Esophagus (tissue), 2 donors: ENCODE results near the gene ZDHHC3. TPM values are rescaled to one million over a fixed set of nuclear protein-coding genes. Genes with fewer than 3 reads are reported as not detected.

Source experiments
- H3K27ac ChIP-seq, 2 donors: one replicate each; pipeline ENCODE4 v1.5.1; 2013; ENCODE audit warnings: low read depth in 2 of 2, mild to moderate bottlenecking in 2 of 2, inconsistent platforms in 1 of 2, low read length in 1 of 2, moderate library complexity in 1 of 2
- H3K27me3 ChIP-seq, 2 donors: one replicate each; pipeline ENCODE4 v1.6.1; 2013; ENCODE audit warnings: low read length in 2 of 2, control low read depth in 1 of 2, mild to moderate bottlenecking in 1 of 2; ENCODE audit not compliant: insufficient read depth in 2 of 2, control insufficient read depth in 1 of 2
- H3K36me3 ChIP-seq, 2 donors: one replicate each; pipeline ENCODE4 v1.6.1; 2013; ENCODE audit warnings: low read length in 1 of 2; ENCODE audit not compliant: control insufficient read depth in 2 of 2, insufficient read depth in 2 of 2
- H3K4me1 ChIP-seq, 2 donors: one replicate each; pipeline ENCODE4 v1.6.1; 2013; ENCODE audit warnings: low read length in 1 of 2; ENCODE audit not compliant: control insufficient read depth in 2 of 2, insufficient read depth in 2 of 2
- H3K4me3 ChIP-seq, 2 donors: one replicate each; pipeline ENCODE4 v1.5.1; 2013; ENCODE audit warnings: low read length in 2 of 2, mild to moderate bottlenecking in 2 of 2, low read depth in 1 of 2, moderate library complexity in 1 of 2
- H3K9me3 ChIP-seq, 2 donors: one replicate each; pipeline ENCODE4 v1.6.1; 2013; ENCODE audit warnings: mild to moderate bottlenecking in 2 of 2, low read depth in 1 of 2, low read length in 1 of 2, moderate library complexity in 1 of 2; ENCODE audit not compliant: control insufficient read depth in 2 of 2, insufficient read depth in 1 of 2
- WGBS, 2 donors: extraction: QIAGEN DNeasy Blood & Tissue Kit; methylation state at CpG; one replicate each; pipeline ENCODE4 v1.1.7; 2013; 5-methylcytosine and 5-hydroxymethylcytosine counted together
- polyA plus RNA-seq, 2 donors: library from polyadenylated mRNA; stranded (reverse); fragments of 200-250 nt; gene quantifications; one replicate each; pipeline ENCODE4 v1.2.3, GENCODE V29; 2013
- donor health status: healthy with polysubstance abuse.
- donor health status: Bipolar disorder and iron deficiency.

The ZDHHC3 gene
- polyA plus RNA-seq, 2 donors, result 26.0 to 50.1 TPM

DNA sequence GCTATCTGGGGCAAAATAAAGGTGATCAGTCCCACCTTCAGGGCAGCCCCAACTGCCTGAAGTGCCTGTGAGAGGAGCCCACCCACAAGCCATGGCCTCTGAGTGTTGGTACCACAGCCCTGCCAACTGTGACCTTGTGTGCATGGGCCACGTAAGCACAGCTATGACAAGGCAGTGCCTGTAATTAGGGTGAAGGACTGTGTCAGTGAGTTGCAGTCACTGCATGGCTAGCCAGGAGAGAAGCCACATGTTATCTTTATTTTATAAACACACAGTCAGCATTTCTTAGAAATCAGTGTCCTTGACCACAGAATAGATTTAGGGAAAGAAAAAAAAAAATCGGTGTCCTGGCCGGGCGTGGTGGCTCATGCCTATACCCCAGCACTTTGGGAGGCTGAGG is 24.8 kb upstream of the ZDHHC3 start:
- H3K27ac ChIP-seq, result no peak overlapping the region
- H3K27me3 ChIP-seq, result no peaks in the 10 kb centered on the region
- H3K4me3 ChIP-seq, result no peak overlapping the region
- H3K4me1 ChIP-seq, result no peaks in the 10 kb centered on the region
- no peaks in the 10 kb centered on the region for H3K9me3 ChIP-seq
- H3K36me3 ChIP-seq, result peaks cover 6 to 15% of the 10 kb centered on the region in 2 donors
- 92 to 97% methylated on average over 4 of the region's 4 CpGs for WGBS, 2 donors

DNA sequence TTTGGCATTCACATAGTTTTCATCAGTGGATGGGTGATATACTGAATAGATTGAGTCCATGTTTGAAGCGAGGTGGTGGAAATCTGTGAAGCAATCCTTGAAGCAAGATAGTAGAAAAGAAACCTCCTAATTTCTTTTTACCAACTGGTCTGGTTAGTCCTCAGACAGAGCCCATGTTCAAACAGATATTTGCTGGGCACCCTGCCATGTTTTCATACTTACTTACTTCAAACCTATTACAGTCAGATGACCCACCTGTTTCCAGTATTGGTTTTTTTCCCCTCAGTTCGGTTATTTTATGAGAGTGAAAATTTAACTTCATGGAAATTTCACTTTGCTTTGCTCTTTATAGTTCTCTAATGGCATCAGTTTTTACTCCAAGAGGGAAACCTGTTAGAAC is 23.8 kb upstream of the ZDHHC3 start:
- Histone ChIP-seq H3K9me3 (no peaks in the 10 kb centered on the region), H3K27me3 (no peaks in the 10 kb centered on the region), H3K4me1 (no peaks in the 10 kb centered on the region), H3K36me3 (peaks cover 6 to 15% of the 10 kb centered on the region in 2 donors), H3K4me3 (no peak overlapping the region), H3K27ac (no peak overlapping the region)
- WGBS, 2 donors, result 39 to 51% methylated on average over 2 of the region's 2 CpGs

DNA sequence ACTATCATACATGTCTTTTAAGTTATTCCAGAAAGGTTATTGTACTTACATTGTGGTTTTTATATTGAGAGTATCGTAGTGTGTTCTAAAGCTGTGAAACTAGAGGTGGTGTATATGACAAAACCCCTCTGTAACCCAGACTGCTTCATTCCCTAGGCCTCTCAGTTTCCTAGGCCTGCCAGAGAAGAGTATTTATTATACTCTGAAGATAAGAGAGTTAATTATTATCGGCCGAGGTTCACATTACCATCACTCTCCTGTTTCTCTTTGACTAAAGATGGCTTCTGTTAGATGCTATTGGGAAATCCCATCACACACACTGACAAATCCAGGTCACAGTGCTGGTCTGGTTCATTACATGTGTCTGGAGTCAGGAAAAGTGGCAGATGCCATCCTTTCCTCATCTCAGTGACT is 20.6 kb upstream of the ZDHHC3 start:
- Histone ChIP-seq H3K4me1 (peaks cover 6 to 12% of the 10 kb centered on the region in 2 donors), H3K36me3 (peaks cover 6 to 8% of the 10 kb centered on the region in 2 donors), H3K27ac (no peak overlapping the region), H3K4me3 (no peak overlapping the region), H3K9me3 (no peaks in the 10 kb centered on the region), H3K27me3 (no peaks in the 10 kb centered on the region)
- 52 to 88% methylated on average over 3 of the region's 3 CpGs for WGBS, 2 donors

DNA sequence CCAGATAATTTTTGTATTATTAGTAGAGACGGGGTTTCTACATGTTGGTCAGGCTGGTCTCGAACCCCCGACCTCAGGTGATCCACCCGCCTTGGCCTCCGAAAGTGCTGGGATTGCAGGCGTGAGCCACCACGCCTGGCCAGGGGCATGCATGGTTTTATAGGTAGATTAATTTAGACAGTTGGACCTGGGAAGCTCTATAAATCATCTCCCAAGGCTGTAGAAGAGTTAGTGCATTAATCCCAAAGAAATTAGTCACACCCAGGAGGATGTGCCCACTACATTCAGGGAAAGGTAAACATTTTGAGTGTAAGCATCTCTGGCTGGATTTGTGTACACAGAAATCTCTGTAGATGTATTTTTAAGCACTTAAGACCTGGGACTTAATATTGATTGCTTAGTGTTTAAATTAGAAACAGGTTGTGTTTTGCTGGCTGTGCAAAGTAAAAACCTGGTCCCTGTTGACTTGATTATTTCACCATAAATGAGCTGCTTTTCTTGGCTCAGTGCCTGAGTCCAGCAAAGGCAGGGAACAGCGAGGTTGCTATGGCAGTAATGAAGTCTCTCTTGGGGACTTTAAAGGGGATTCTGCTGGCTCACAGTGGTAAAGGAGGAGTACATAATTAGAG is 19.3 kb upstream of the ZDHHC3 start:
- no peak overlapping the region for H3K27ac ChIP-seq
- peaks cover 8 to 13% of the 10 kb centered on the region in 2 donors for H3K36me3 ChIP-seq
- 61 to 62% methylated on average over 8 of the region's 8 CpGs for WGBS, 2 donors
- H3K27me3 ChIP-seq, result no peaks in the 10 kb centered on the region
- H3K9me3 ChIP-seq, result no peaks in the 10 kb centered on the region
- peaks cover 6 to 12% of the 10 kb centered on the region in 2 donors for H3K4me1 ChIP-seq
- H3K4me3 ChIP-seq, result no peak overlapping the region

DNA sequence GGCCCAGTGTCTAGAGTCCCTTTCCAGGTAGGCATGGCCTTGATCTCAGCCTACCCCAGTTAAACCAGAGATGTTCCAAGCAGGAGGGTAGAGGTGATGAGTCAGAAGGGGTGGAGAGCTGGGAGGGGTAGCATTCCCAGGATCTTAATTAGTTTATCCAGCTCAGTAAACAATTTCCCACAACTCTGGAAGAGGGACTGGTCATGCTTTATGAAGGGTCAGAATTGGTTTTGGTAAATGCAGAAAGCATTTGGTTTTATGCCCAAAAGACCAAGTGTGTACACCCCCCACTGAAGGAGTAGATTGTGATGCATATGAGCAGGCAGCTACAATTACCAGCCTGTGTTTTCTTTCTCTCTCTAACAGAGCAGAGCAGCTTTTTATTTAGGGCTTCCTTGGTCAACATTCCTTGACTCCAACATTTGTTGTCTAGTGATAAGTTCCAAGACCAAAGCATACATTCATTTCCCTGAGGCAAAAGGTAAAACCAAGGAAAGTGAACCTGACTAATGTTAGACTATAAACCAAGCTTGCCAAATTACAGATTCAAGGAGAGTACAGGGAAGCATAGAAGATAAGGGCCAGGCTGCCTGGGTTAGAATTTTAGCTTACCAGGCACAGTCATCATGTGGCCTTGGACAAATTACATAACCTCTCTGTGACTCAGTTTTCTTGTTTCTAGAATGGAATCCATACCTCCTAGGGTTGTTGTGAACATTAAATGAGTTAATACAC is 17.7 kb upstream of the ZDHHC3 start:
- peaks cover 6 to 12% of the 10 kb centered on the region in 2 donors for H3K4me1 ChIP-seq
- H3K27me3 ChIP-seq, result no peaks in the 10 kb centered on the region
- H3K36me3 ChIP-seq, result peaks cover 8 to 11% of the 10 kb centered on the region in 2 donors
- peak overlapping the region; percentile 29 to 60 for H3K27ac ChIP-seq
- no peak overlapping the region for H3K4me3 ChIP-seq
- H3K9me3 ChIP-seq, result no peaks in the 10 kb centered on the region

DNA sequence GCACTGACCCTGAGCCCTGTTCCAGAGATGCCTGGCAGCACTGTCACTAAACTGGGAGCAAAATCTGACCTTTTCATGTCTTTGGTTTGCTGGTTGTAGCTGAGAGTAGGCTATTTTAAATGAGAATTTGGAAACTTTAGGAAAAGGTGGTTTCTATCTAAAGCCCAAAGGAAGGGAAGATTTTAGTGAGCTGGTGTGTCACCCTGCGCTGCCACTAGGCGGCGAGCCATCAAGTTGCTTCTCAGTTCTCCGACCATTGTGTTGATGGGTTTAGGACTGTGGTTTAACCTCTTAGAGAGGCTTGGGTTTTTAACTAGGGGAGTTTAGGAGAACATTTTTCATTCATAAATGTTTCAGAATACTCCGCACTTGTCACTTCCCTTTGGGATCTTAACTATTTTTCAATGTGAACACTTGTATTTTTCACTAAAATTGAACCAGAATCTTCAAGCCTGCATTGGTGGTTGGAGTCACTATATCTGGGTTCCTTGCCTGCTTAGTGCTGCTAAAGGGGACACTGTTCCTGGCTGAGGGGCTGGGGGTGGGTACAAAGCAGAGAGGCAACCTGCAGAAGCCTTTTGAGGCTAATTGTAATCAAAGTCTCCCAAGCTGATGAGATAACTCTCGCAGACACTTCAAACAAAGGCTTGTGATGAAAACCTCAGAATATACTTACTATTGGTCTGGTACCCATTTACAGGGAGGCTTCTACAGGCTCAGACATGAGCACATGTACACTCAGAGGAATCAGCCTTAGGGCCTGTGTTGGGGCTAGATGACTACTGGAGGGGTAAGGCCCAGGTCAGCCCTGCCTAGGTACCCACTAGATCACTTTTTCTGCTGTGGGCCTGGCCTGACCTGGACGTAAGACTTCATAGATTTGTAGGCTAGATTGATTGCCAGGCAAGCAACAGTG is 16.8 kb upstream of the ZDHHC3 start:
- Histone ChIP-seq H3K9me3 (no peaks in the 10 kb centered on the region), H3K4me1 (peaks cover 6 to 12% of the 10 kb centered on the region in 2 donors), H3K4me3 (no peak overlapping the region), H3K36me3 (peaks cover 7 to 11% of the 10 kb centered on the region in 2 donors), H3K27ac (peak overlapping the region in 1 of 2 donors; percentile 60), H3K27me3 (no peaks in the 10 kb centered on the region)
- 68 to 70% methylated on average over 7 of the region's 7 CpGs for WGBS, 2 donors

DNA sequence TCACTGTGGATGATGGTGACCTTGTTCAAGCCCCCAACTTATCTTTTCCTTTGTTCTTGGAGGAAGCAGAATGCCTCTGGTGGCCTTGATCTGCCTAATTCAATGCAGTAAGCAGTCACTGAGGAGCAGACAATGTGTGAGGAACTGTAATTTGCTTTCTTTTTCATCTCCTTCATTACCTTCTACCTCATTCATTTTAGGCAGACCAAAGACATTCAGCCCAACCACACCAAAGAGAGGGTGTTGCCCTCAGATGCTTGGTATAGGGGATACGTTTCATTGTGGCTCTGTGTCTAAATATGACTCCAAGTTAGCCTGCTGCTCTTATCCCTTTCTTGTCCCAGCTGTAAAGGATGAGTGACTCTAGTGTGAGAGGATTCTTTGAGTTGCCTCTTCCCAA is 15.4 kb upstream of the ZDHHC3 start:
- no peaks in the 10 kb centered on the region for H3K9me3 ChIP-seq
- no peak overlapping the region for H3K27ac ChIP-seq
- no peak overlapping the region for H3K4me3 ChIP-seq
- 87 to 88% methylated on average over 1 of the region's 1 CpG for WGBS, 2 donors
- peaks cover 6 to 12% of the 10 kb centered on the region in 2 donors for H3K4me1 ChIP-seq
- H3K27me3 ChIP-seq, result no peaks in the 10 kb centered on the region
- peaks cover 7 to 11% of the 10 kb centered on the region in 2 donors for H3K36me3 ChIP-seq

DNA sequence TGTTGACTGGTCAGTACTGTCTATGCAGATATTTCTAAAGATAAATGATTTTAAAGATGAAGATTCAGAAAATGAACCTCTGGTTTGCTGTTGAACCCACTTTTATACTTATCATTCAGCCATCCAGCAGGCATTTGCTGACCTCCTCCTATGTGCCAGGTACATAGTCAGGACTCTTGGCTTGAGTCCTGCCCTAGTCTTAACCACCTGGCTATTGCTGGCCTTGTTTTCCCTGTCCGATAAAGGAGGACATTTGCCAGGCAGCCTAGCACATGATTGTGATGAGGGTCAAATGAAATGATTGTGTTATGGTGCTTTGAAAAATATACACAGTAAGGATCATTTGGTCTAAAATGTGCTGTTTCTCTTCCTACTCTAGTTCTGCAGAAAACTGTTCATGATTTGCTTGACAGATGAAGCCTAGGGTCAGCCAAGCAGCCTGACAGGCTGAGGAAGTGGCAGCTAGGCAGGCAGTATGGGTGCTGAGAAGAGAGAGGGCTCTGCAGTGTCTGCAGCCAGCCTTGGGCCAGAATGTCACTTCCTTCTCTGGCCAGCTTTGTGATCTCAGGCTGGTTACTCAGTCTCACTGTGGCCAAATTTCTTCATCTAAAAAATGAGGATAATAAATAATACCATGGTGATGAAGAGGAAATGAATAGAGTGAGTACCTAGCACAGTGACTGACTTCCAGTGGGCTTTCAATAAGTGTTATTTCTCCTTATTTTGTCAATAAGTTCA is 13.8 kb upstream of the ZDHHC3 start:
- H3K4me1 ChIP-seq, result peaks cover 6 to 12% of the 10 kb centered on the region in 2 donors
- H3K36me3 ChIP-seq, result peaks cover 7 to 11% of the 10 kb centered on the region in 2 donors
- H3K27ac ChIP-seq, result no peak overlapping the region

DNA sequence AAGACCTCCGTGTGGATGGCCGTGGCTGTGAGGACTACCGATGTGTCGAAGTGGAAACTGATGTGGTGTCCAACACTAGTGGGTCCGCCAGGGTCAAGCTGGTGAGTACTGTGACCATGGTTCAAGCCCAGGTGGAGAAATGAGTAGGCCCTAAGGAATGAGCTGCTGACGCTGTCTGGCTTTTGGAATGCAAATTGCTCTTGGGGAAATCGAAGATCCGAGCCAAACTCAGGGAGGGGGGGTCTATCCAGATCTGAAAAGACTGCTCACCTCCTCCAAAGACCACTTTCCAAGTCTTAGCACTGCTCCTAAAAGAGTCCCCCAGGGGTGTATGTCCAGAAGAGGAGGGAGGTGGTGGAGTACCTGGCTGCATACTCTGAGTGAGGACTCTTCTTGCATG is 13.2 kb upstream of the ZDHHC3 start:
- Histone ChIP-seq H3K27ac (no peak overlapping the region), H3K9me3 (no peaks in the 10 kb centered on the region), H3K36me3 (peaks cover 7 to 11% of the 10 kb centered on the region in 2 donors), H3K4me1 (peaks cover 6 to 10% of the 10 kb centered on the region in 2 donors), H3K27me3 (no peaks in the 10 kb centered on the region), H3K4me3 (no peak overlapping the region)
- WGBS, 2 donors, result 92 to 94% methylated on average over 8 of the region's 8 CpGs

More for the DNA sequence above, 13.8 kb upstream of the ZDHHC3 start:
- WGBS, 2 donors, result 86 to 88% methylated on average over 1 of the region's 1 CpG
- H3K27me3 ChIP-seq, result no peaks in the 10 kb centered on the region
- H3K4me3 ChIP-seq, result no peak overlapping the region
- no peaks in the 10 kb centered on the region for H3K9me3 ChIP-seq
